K562 (cell line): ENCODE results near the gene PODXL2. TPM values are rescaled to one million over a fixed set of nuclear protein-coding genes. Genes with fewer than 3 reads are reported as not detected.

Source experiments
- ATAC-seq: fragments of 200-7000 bp; cut with Tn5 transposase; 3 replicates; pipeline ENCODE4 v1.9.1; 2020; ENCODE audit warnings: moderate library complexity
- BruUV-seq: library from RNA; stranded (reverse); fragments of 400-500 nt; replicated peaks from 2 replicates; lab custom pipeline; 2021; lab: Mats Ljungman, UMichigan
- CTCF ChIA-PET: fragments of 300-600 bp; formaldehyde crosslinking; extraction: SDS; loops from one replicate; lab custom pipeline; 2021; ENCODE audit warnings: low intra/inter-chr PET ratio; lab: Yijun Ruan, JAX
- POLR2A ChIA-PET: fragments of 300-600, 350-650 bp; sonication (Branson Sonifier 250); formaldehyde crosslinking; extraction: SDS; loops from one replicate; lab custom pipeline; 2021; ENCODE audit warnings: antibody characterized with exemption, inconsistent platforms; lab: Yijun Ruan, JAX
- DNase-seq, 4 experiments: peaks; one replicate each; pipeline versions ENCODE4 v3.0.0 to v3.0.0-alpha.2; 2011 to 2018; ENCODE audit warnings: low spot score in 3 of 4, mixed read lengths in 3 of 4; ENCODE audit errors: extremely low read depth in 1 of 4
- FAIRE-seq: peaks from 2 replicates; lab custom pipeline; 2011; peaks lifted over from hg19 to GRCh38; lab: Jason Lieb, UNC
- H2AFZ ChIP-seq: 2 replicates; pipeline ENCODE4 v1.6.0; 2011; ENCODE audit warnings: low read depth, low read length, control low read depth, inconsistent platforms
- H3K27ac ChIP-seq: fragments of 200-600 bp; 3 replicates; pipeline ENCODE4 v1.8.0; 2011; ENCODE audit warnings: low read depth, mild to moderate bottlenecking, control low read depth, inconsistent platforms, low read length, moderate library complexity, mixed read lengths; ENCODE audit errors: extremely low read depth
- H3K27me3 ChIP-seq, 2 experiments: fragments of 300-600 bp in 1 of 2; 2 replicates in 1 of 2; 3 replicates in 1 of 2; pipeline versions ENCODE4 v1.6.0 to v1.8.0; 2011; ENCODE audit warnings: inconsistent platforms in 2 of 2, low read length in 2 of 2, mild to moderate bottlenecking in 1 of 2, mixed read lengths in 1 of 2, moderate library complexity in 1 of 2; ENCODE audit not compliant: control insufficient read depth in 2 of 2, insufficient read depth in 2 of 2
- H3K36me3 ChIP-seq: fragments of 300-600 bp; 3 replicates; pipeline ENCODE4 v1.8.0; 2011; ENCODE audit warnings: mild to moderate bottlenecking, low read length, inconsistent platforms; ENCODE audit not compliant: control insufficient read depth, insufficient read depth
- H3K4me1 ChIP-seq, 2 experiments: fragments of 200-600 bp in 1 of 2; replicated peaks in 1 of 2; 2 replicates in 1 of 2; 3 replicates in 1 of 2; pipeline versions ENCODE4 v1.5.1 to v1.8.0; 2011; ENCODE audit warnings: inconsistent platforms in 2 of 2, low read length in 2 of 2, mild to moderate bottlenecking in 1 of 2, mixed read lengths in 1 of 2, moderate library complexity in 1 of 2; ENCODE audit not compliant: control insufficient read depth in 2 of 2, insufficient read depth in 2 of 2
- H3K4me2 ChIP-seq: 2 replicates; pipeline ENCODE4 v1.6.1; 2011; ENCODE audit warnings: low read length, control low read depth, inconsistent platforms, mixed read lengths; ENCODE audit not compliant: insufficient read depth
- H3K4me3 ChIP-seq: fragments of 200-600 bp; sonication (generic), shearing (Covaris generic); 2 replicates; pipeline ENCODE4 v1.5.1; 2016; ENCODE audit warnings: control low read depth, inconsistent platforms
- H3K79me2 ChIP-seq: fragments of 200-600 bp; 3 replicates; pipeline ENCODE4 v1.8.0; 2011; ENCODE audit warnings: low read length, inconsistent platforms; ENCODE audit not compliant: control insufficient read depth, insufficient read depth
- H3K9ac ChIP-seq, 2 experiments: 2 replicates each; pipeline versions ENCODE4 v1.6.0 to v1.6.1; 2011; ENCODE audit warnings: low read depth in 2 of 2, low read length in 2 of 2, control low read depth in 1 of 2, inconsistent platforms in 1 of 2, mild to moderate bottlenecking in 1 of 2, mixed read lengths in 1 of 2; ENCODE audit not compliant: insufficient read depth in 1 of 2
- H3K9me1 ChIP-seq: one replicate; pipeline ENCODE4 v1.6.0; 2011; ENCODE audit warnings: inconsistent platforms, mild to moderate bottlenecking, low read length, moderate library complexity; ENCODE audit not compliant: control insufficient read depth, insufficient read depth
- H3K9me3 ChIP-seq: replicated peaks from 2 replicates; pipeline ENCODE4 v1.5.1; 2011; ENCODE audit warnings: low read depth, low read length, inconsistent platforms; ENCODE audit not compliant: control insufficient read depth, insufficient read depth
- H4K20me1 ChIP-seq: replicated peaks from 2 replicates; pipeline ENCODE4 v1.6.1; 2011; ENCODE audit warnings: low read length, inconsistent platforms, mixed read lengths; ENCODE audit not compliant: control insufficient read depth, insufficient read depth
- CREB1 ChIP-seq, 2 experiments: sonication (generic) in 1 of 2; formaldehyde crosslinking in 1 of 2; IDR thresholded peaks; 2 replicates each; pipeline versions ENCODE4 v1.6.1 to v1.8.0; 2012 to 2022; ENCODE audit warnings: inconsistent platforms in 1 of 2, mild to moderate bottlenecking in 1 of 2, missing genetic modification reagents in 1 of 2, moderate library complexity in 1 of 2
- FOXJ3 ChIP-seq: sonication (generic); formaldehyde crosslinking; IDR thresholded peaks from 2 replicates; pipeline ENCODE4 v1.4.0; 2020; ENCODE audit warnings: mild to moderate bottlenecking, missing genetic modification reagents
- NFE2 ChIP-seq: IDR thresholded peaks from 2 replicates; pipeline ENCODE4 v1.6.1; 2014; ENCODE audit warnings: antibody characterized with exemption, low read depth
- POLR2B ChIP-seq: fragments of 450-650 bp; IDR thresholded peaks from 2 replicates; pipeline ENCODE4 v1.6.1; 2018; ENCODE audit warnings: low read depth; ENCODE audit not compliant: partially characterized antibody
- RFX5 ChIP-seq: IDR thresholded peaks from 2 replicates; pipeline ENCODE4 v1.6.1; 2011; ENCODE audit warnings: low read depth, mild to moderate bottlenecking, improper control_type of control experiment, low read length
- SLC30A9 ChIP-seq: fragments of 250-450 bp; sonication (Bioruptor Pico); IDR thresholded peaks from 2 replicates; pipeline ENCODE4 v1.8.0; 2022; ENCODE audit warnings: mild to moderate bottlenecking, moderate library complexity
- SNIP1 ChIP-seq: fragments of 450-650 bp; IDR thresholded peaks from 2 replicates; pipeline ENCODE4 v1.7.1; 2017; ENCODE audit warnings: low read depth, mild to moderate bottlenecking
- U2AF1 ChIP-seq: fragments of 200-400 bp; formaldehyde crosslinking; optimal IDR thresholded peaks from 2 replicates; pipeline ENCODE3; 2017; ENCODE audit warnings: mild to moderate bottlenecking, low read depth, low read length, moderate library complexity
- YBX1 ChIP-seq: fragments of 450-650 bp; IDR thresholded peaks from 2 replicates; pipeline ENCODE4 v1.7.1; 2016; ENCODE audit warnings: mild to moderate bottlenecking
- ZNF197 ChIP-seq: fragments of 200-800 bp; sonication (Bioruptor generic); IDR thresholded peaks from 2 replicates; pipeline ENCODE4 v1.6.1; 2016; ENCODE audit warnings: low read depth, missing genetic modification characterization, missing compliant biosample characterization
- ZNF280A ChIP-seq: fragments of 450-650 bp; IDR thresholded peaks from 2 replicates; pipeline ENCODE4 v1.6.1; 2018; ENCODE audit warnings: mild to moderate bottlenecking, low read depth; ENCODE audit not compliant: partially characterized antibody
- ZNF589 ChIP-seq: fragments of 200-800 bp; sonication (Bioruptor generic); IDR thresholded peaks from 2 replicates; pipeline ENCODE4 v1.6.1; 2016; ENCODE audit warnings: low read depth, missing genetic modification characterization, missing compliant biosample characterization
- ZNF764 ChIP-seq: fragments of 250-450 bp; sonication (Bioruptor Pico); IDR thresholded peaks from 2 replicates; pipeline ENCODE4 v1.4.0; 2020; ENCODE audit warnings: low read depth, mild to moderate bottlenecking, moderate library complexity
- WGBS: fragments of 100-300 bp; shearing (Covaris generic); methylation state at CpG from one replicate; pipeline ENCODE4 v1.1.6; 2016; ENCODE audit warnings: low coverage, mixed read lengths; ENCODE audit not compliant: insufficient coverage; ENCODE audit errors: missing lambda C conversion rate; 5-methylcytosine and 5-hydroxymethylcytosine counted together
- in situ Hi-C: fragments of 300-500 bp; cut with MboI; formaldehyde crosslinking; loops from 4 replicates; pipeline ENCODE4 v1.15.0; 2018; ENCODE audit warnings: inconsistent platforms, mixed read lengths
- intact Hi-C: fragments of 100-400 bp; cut with micrococcal nuclease; formaldehyde crosslinking; loops from 2 replicates; pipeline ENCODE4 v1.14.2; 2022
- polyA plus RNA-seq, 8 experiments: library from polyadenylated mRNA; depleted of rRNA in 4 of 8; stranded (reverse) in 5 of 8; unstranded in 3 of 8; fragments of >200 nt; fragmentation: Nextera tagmentation in 2 of 8; fragmentation: Illumina TruSeq in 1 of 8; extraction: Ambion mirVana in 2 of 8; extraction: Trizol in 1 of 8; gene quantifications; 2 replicates each; pipeline versions ENCODE4 v1.2.1 to v1.2.3, GENCODE V29; 2011 to 2014; ENCODE audit warnings: inconsistent platforms in 1 of 8, missing spikeins in 1 of 8
- total RNA-seq, 7 experiments: library from RNA; depleted of rRNA in 6 of 7; stranded (reverse); fragments of >200 nt in 6 of 7; fragmentation: Illumina TruSeq in 2 of 7; extraction: Trizol in 2 of 7; gene quantifications; 2 replicates each; pipeline versions ENCODE4 v1.2.1 to v1.2.3, GENCODE V29; 2011 to 2021; ENCODE audit warnings: low replicate concordance in 1 of 7
- TF ChIP-seq, protein P1 (sequence below): fragments of 250-450 bp; sonication (Bioruptor Pico); IDR thresholded peaks from 2 replicates; pipeline ENCODE4 v1.8.0; 2022; ENCODE audit warnings: moderate library complexity, mild to moderate bottlenecking, inconsistent platforms

PODXL2 gene
- total and polyA plus RNA-seq, 9 of the 15 experiments (the other 6 are each of a cell fraction or from before 2014, with no cell fraction given): 0.03 to 52.5 (median 21.9) TPM

GRCh38 chr3:127670229-127670559 is 41.2 kb downstream of the PODXL2 start:
- ChIA-PET POLR2A (interaction anchor here (0.7 kb wide), 1 partner anchor 1671 kb away, joined by 3 read pairs; no protein-coding TSS in a partner anchor), CTCF (no interaction called here)
- no peak overlapping the region for H3K4me3 ChIP-seq
- intact Hi-C loops (no loop called here), in situ Hi-C loops (no loop called here)
- H2AFZ ChIP-seq: no peak overlapping the region
- FAIRE-seq (no peak), DNase-seq (no peak), ATAC-seq (no peak)
- 0 out of 2 replicates have a peak, but pooled peaks cover 4% of the 10 kb centered on the region for H4K20me1 ChIP-seq
- H3K4me1 ChIP-seq: peaks cover 0 to 27% of the 10 kb centered on the region in 2 experiments; a peak in 2 of 5 replicates
- no peaks in the 10 kb centered on the region for H3K79me2 ChIP-seq
- no peak overlapping the region for H3K27ac ChIP-seq
- no peak overlapping the region for H3K9ac ChIP-seq
- H3K27me3 ChIP-seq: no peaks in the 10 kb centered on the region
- BruUV-seq: no TSS peak
- TF ChIP-seq ZNF280A: no peak
- no peak for TF ChIP-seq RFX5
- TF ChIP-seq SLC30A9 (CRISPR knock-in tag): no peak
- no peak for TF ChIP-seq ZNF197 (CRISPR knock-in tag)
- TF ChIP-seq FOXJ3 (CRISPR knock-in tag): no peak
- TF ChIP-seq, protein P1, sequence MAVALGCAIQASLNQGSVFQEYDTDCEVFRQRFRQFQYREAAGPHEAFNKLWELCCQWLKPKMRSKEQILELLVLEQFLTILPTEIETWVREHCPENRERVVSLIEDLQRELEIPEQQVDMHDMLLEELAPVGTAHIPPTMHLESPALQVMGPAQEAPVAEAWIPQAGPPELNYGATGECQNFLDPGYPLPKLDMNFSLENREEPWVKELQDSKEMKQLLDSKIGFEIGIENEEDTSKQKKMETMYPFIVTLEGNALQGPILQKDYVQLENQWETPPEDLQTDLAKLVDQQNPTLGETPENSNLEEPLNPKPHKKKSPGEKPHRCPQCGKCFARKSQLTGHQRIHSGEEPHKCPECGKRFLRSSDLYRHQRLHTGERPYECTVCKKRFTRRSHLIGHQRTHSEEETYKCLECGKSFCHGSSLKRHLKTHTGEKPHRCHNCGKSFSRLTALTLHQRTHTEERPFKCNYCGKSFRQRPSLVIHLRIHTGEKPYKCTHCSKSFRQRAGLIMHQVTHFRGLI: no peak
- TF ChIP-seq SNIP1: no peak
- TF ChIP-seq NFE2: no peak
- no peak for TF ChIP-seq ZNF764
- TF ChIP-seq CREB1 (IDR thresholded peaks at IDR 0.05): no peak
- no peak for TF ChIP-seq CREB1 (CRISPR knock-in tag; IDR thresholded peaks at IDR 0.05)
- no peak for TF ChIP-seq ZNF589
- no peak for TF ChIP-seq U2AF1
- no peak for TF ChIP-seq YBX1
- no peak for TF ChIP-seq POLR2B
- H3K36me3 ChIP-seq: peaks cover 6% of the 10 kb centered on the region; the same call in 1 of the 3 replicates
- no peaks in the 10 kb centered on the region for H3K9me3 ChIP-seq
- H3K4me2 ChIP-seq: no peak overlapping the region
- H3K9me1 ChIP-seq: no peaks in the 10 kb centered on the region
- WGBS: 69% methylated on average over 6 of the region's 7 CpGs
